ENCODE data around the gene CES4A.

CES4A gene

GRCh38 chr16:67028696-67029253 is 40.4 kb downstream of the CES4A start, which contains the start of gene CBFB (continued):
- TF ChIP-seq ZNF274 (IDR thresholded peaks at IDR 0.05; ENCODE audit: low read length): no peak
- no peak for TF ChIP-seq ZNF274 (tag by site-specific recombination; IDR thresholded peaks at IDR 0.05; ENCODE audit: borderline replicate concordance)
- TF ChIP-seq ZNF175 (tag by site-specific recombination; IDR thresholded peaks at IDR 0.05): no peak
- no peak for TF ChIP-seq BCL11A (tag by site-specific recombination; IDR thresholded peaks at IDR 0.05; ENCODE audit: low read depth)
- no peak for TF ChIP-seq YY2 (tag by site-specific recombination; IDR thresholded peaks at IDR 0.05)
- no peak for TF ChIP-seq ZNF148 (tag by site-specific recombination; IDR thresholded peaks at IDR 0.05; ENCODE audit: borderline replicate concordance)
- TF ChIP-seq ZNF248 (tag by site-specific recombination; IDR thresholded peaks at IDR 0.05): no peak
- TF ChIP-seq ZNF280D (tag by site-specific recombination; IDR thresholded peaks at IDR 0.05): no peak
- no peak for TF ChIP-seq ZNF184 (tag by site-specific recombination; IDR thresholded peaks at IDR 0.05)
- no peak for TF ChIP-seq ZNF623 (tag by site-specific recombination; IDR thresholded peaks at IDR 0.05)
- no peak for TF ChIP-seq ZSCAN23 (tag by site-specific recombination; IDR thresholded peaks at IDR 0.05)
- no peak for TF ChIP-seq ZNF791 (tag by site-specific recombination; IDR thresholded peaks at IDR 0.05)
- TF ChIP-seq ZNF555 (tag by site-specific recombination; conservative IDR thresholded peaks at IDR 0.05): no peak
- peak; percentile 60; the same call in 1 of the 2 replicates for TF ChIP-seq ZNF423 (tag by site-specific recombination; IDR thresholded peaks at IDR 0.05)
- TF ChIP-seq MZF1 (tag by site-specific recombination; IDR thresholded peaks at IDR 0.05; ENCODE audit: borderline replicate concordance): peak; percentile 76; the same call in 1 of the 2 replicates
- no peak for TF ChIP-seq ZNF433 (tag by site-specific recombination; IDR thresholded peaks at IDR 0.05; ENCODE audit: low read depth)
- TF ChIP-seq, protein P1, sequence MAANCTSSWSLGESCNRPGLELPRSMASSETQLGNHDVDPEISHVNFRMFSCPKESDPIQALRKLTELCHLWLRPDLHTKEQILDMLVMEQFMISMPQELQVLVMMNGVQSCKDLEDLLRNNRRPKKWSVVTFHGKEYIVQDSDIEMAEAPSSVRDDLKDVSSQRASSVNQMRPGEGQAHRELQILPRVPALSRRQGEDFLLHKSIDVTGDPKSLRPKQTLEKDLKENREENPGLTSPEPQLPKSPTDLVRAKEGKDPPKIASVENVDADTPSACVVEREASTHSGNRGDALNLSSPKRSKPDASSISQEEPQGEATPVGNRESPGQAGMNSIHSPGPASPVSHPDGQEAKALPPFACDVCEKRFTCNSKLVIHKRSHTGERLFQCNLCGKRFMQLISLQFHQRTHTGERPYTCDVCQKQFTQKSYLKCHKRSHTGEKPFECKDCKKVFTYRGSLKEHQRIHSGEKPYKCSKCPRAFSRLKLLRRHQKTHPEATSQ (tag by site-specific recombination; IDR thresholded peaks at IDR 0.05): no peak
- peak; percentile 85 for TF ChIP-seq ZNF600 (tag by site-specific recombination; IDR thresholded peaks at IDR 0.05)
- TF ChIP-seq ZNF501 (tag by site-specific recombination; IDR thresholded peaks at IDR 0.05): no peak
- TF ChIP-seq ZNF776 (tag by site-specific recombination; IDR thresholded peaks at IDR 0.05; ENCODE audit: borderline replicate concordance): no peak
- no peak for TF ChIP-seq TSHZ1 (tag by site-specific recombination; IDR thresholded peaks at IDR 0.05; ENCODE audit: borderline replicate concordance)
- TF ChIP-seq ZNF132 (tag by site-specific recombination; IDR thresholded peaks at IDR 0.05; ENCODE audit: borderline replicate concordance): no peak
- no peak for TF ChIP-seq ZNF76 (tag by site-specific recombination; IDR thresholded peaks at IDR 0.05; ENCODE audit: borderline replicate concordance, low read depth)
- TF ChIP-seq GFI1B (tag by site-specific recombination; IDR thresholded peaks at IDR 0.05): 0 out of 2 replicates have a peak, but pooled peaks have one; percentile 6
- no peak for TF ChIP-seq ZNF488 (tag by site-specific recombination; IDR thresholded peaks at IDR 0.05)
- TF ChIP-seq ZNF785 (tag by site-specific recombination; IDR thresholded peaks at IDR 0.05): no peak
- TF ChIP-seq ZNF202 (tag by site-specific recombination; IDR thresholded peaks at IDR 0.05; ENCODE audit: borderline replicate concordance): no peak
- TF ChIP-seq ZNF560 (tag by site-specific recombination; IDR thresholded peaks at IDR 0.05; ENCODE audit: borderline replicate concordance): no peak
- no peak for TF ChIP-seq MYNN (tag by site-specific recombination; IDR thresholded peaks at IDR 0.05; ENCODE audit: borderline replicate concordance)
- TF ChIP-seq ZNF239 (tag by site-specific recombination; IDR thresholded peaks at IDR 0.05): no peak

Measured in HEK293 (cell line).